Dermis lymphatic vessel endothelial cell (primary cell): ENCODE data around the gene SORCS1. TPM values are rescaled to one million over a fixed set of nuclear protein-coding genes. Genes with fewer than 3 reads are reported as not detected.

Experiments used
- total RNA-seq: library from RNA; depleted of rRNA; stranded (reverse); fragments of >200 nt; gene quantifications from 2 replicates; pipeline ENCODE4 v1.2.1, GENCODE V29; 2014

The SORCS1 gene
- total RNA-seq, result not detected in 2 replicates

GRCh38 chr10:107163881-107164861, at the start of gene SORCS1:
SORCS1 (minus strand) TSS chr10:107164706.

